Measurements from ENCODE around the gene ODF4.
"Not testable (repeated sequence)": the region's sequence is repeated elsewhere in the genome, so short reads cannot be mapped to it uniquely, and the experiment has no call there.

The ODF4 gene

GRCh38 chr17:8393470-8394231 lies 54.0 kb downstream of the ODF4 start:
- DNase-seq (ENCODE audit: low read depth in 3 of 3, low spot score in 1 of 3), result no peak

GRCh38 chr17:8394497-8394896 lies 54.9 kb downstream of the ODF4 start:
- not testable (repeated sequence) for DNase-seq (ENCODE audit: low read depth in 3 of 3, low spot score in 1 of 3)

Measured in stimulated activated CD4-positive, alpha-beta T cell treated with anti-CD3 and anti-CD28 coated beads, TNF-alpha, amount 100 ng/mL, for 1 hour (primary cell).